Lower lobe of right lung (tissue), 2 donors: Measurements from ENCODE around the gene LDLRAD4. TPM values are rescaled to one million over a fixed set of nuclear protein-coding genes. Genes with fewer than 3 reads are reported as not detected.
A peak's percentile ranks its signal among the peaks of the same experiment; 100 is the strongest.

Experiments used
- ATAC-seq, 2 donors: fragments of 200-7000 bp; cut with Tn5 transposase; one replicate each; pipeline ENCODE4 v1.9.1; 2020 to 2022; ENCODE audit warnings: mild to moderate bottlenecking in 2 of 2, moderate library complexity in 2 of 2
- DNase-seq: peaks from one replicate; pipeline ENCODE4 v3.0.0-alpha.2; 2020
- H3K27ac ChIP-seq: fragments of 200-600 bp; one replicate; pipeline ENCODE4 v1.8.0; 2022
- H3K27me3 ChIP-seq: fragments of 200-600 bp; one replicate; pipeline ENCODE4 v1.8.0; 2022; ENCODE audit warnings: low read depth
- H3K36me3 ChIP-seq: fragments of 200-600 bp; one replicate; pipeline ENCODE4 v1.8.0; 2022; ENCODE audit warnings: mild to moderate bottlenecking
- H3K4me1 ChIP-seq: fragments of 200-600 bp; one replicate; pipeline ENCODE4 v1.8.0; 2022
- H3K4me3 ChIP-seq: fragments of 200-600 bp; one replicate; pipeline ENCODE4 v1.8.0; 2022; ENCODE audit warnings: mild to moderate bottlenecking
- H3K9me3 ChIP-seq: fragments of 200-600 bp; one replicate; pipeline ENCODE4 v1.8.0; 2022
- CTCF ChIP-seq: fragments of 200-600 bp; IDR thresholded peaks from one replicate; pipeline ENCODE4 v1.8.0; 2022; ENCODE audit warnings: antibody characterized with exemption, mild to moderate bottlenecking
- intact Hi-C: fragments of 100-400 bp; cut with DNase I; formaldehyde crosslinking; loops from one replicate; pipeline ENCODE4 v1.11.0; 2022
- total RNA-seq: library from RNA; stranded (reverse); fragmentation: NEBNext Ultra II Directional; extraction: Animal tissue kit (Norgen Biotek cat#: 25700); gene quantifications from one replicate; pipeline ENCODE4 v1.2.1, GENCODE V29; 2021
- donor health status: DM: no; HTN: yes; CAD: no; lungs with severe emphysema.

Gene LDLRAD4
- total RNA-seq, 1 donor from 2014 or later: 24.6 TPM

GRCh38 chr18:13621446-13621849 lies 402.9 kb downstream of the LDLRAD4 start:
- Histone ChIP-seq H3K4me3 (no peak overlapping the region), H3K27me3 (no peaks in the 10 kb centered on the region), H3K4me1 (no peaks in the 10 kb centered on the region), H3K9me3 (no peaks in the 10 kb centered on the region), H3K36me3 (no peaks in the 10 kb centered on the region), H3K27ac (no peak overlapping the region)
- DNase-seq (no peak), ATAC-seq (no peak)
- intact Hi-C loops: no loop called here
- no peak for TF ChIP-seq CTCF

GRCh38 chr18:13621886-13622619 lies 403.5 kb downstream of the LDLRAD4 start:
- H3K4me3 ChIP-seq: no peak overlapping the region

GRCh38 chr18:13622751-13623150 lies 404.2 kb downstream of the LDLRAD4 start:
- Histone ChIP-seq H3K36me3 (no peaks in the 10 kb centered on the region), H3K4me1 (no peaks in the 10 kb centered on the region), H3K27me3 (no peaks in the 10 kb centered on the region), H3K9me3 (no peaks in the 10 kb centered on the region), H3K4me3 (no peak overlapping the region), H3K27ac (no peak overlapping the region)
- no peak for ATAC-seq
- DNase-seq: no peak
- intact Hi-C loops: no loop called here
- TF ChIP-seq CTCF: no peak

More at GRCh38 chr18:13621886-13622619, 403.5 kb downstream of the LDLRAD4 start:
- H3K9me3 ChIP-seq: no peaks in the 10 kb centered on the region
- H3K27ac ChIP-seq: no peak overlapping the region
- no peaks in the 10 kb centered on the region for H3K4me1 ChIP-seq
- no peaks in the 10 kb centered on the region for H3K36me3 ChIP-seq
- intact Hi-C loops: no loop called here
- DNase-seq: no peak
- no peaks in the 10 kb centered on the region for H3K27me3 ChIP-seq
- TF ChIP-seq CTCF: no peak
- ATAC-seq: no peak

GRCh38 chr18:13623348-13623747 lies 404.8 kb downstream of the LDLRAD4 start:
- no peak for TF ChIP-seq CTCF
- DNase-seq (no peak), ATAC-seq (peak; percentile 48 to 49)
- Histone ChIP-seq H3K9me3 (no peaks in the 10 kb centered on the region), H3K27ac (no peak overlapping the region), H3K36me3 (no peaks in the 10 kb centered on the region), H3K4me3 (no peak overlapping the region), H3K27me3 (no peaks in the 10 kb centered on the region), H3K4me1 (no peaks in the 10 kb centered on the region)
- intact Hi-C loops: no loop called here

- DNase-seq (no peak), ATAC-seq (no peak)
- no peak for TF ChIP-seq CTCF
- no peaks in the 10 kb centered on the region for H3K36me3 ChIP-seq
- no peaks in the 10 kb centered on the region for H3K9me3 ChIP-seq
- no peaks in the 10 kb centered on the region for H3K27me3 ChIP-seq
- intact Hi-C loops: no loop called here
- H3K4me1 ChIP-seq: no peaks in the 10 kb centered on the region
- H3K27ac ChIP-seq: peak overlapping the region; percentile 18
- H3K4me3 ChIP-seq: no peak overlapping the region
Measured at GRCh38 chr18:13623871-13624270, 405.3 kb downstream of the LDLRAD4 start.
